Sigmoid colon (tissue), 7 donors: ENCODE results near the gene MTOR. TPM values are rescaled to one million over a fixed set of nuclear protein-coding genes. Genes with fewer than 3 reads are reported as not detected.

Experiments
- DNase-seq: peaks from one replicate; pipeline ENCODE4 v3.0.0-alpha.2; 2019
- H3K27ac ChIP-seq, 4 donors: fragments of 200-600 bp; sonication (generic); one replicate each; pipeline ENCODE4 v1.5.1; 2016 to 2019; ENCODE audit warnings: mild to moderate bottlenecking in 1 of 4
- H3K27me3 ChIP-seq, 3 donors: fragments of 200-600 bp; sonication (generic); one replicate each; pipeline ENCODE4 v1.5.1; 2019; ENCODE audit warnings: mild to moderate bottlenecking in 1 of 3
- H3K36me3 ChIP-seq, 4 donors: fragments of 200-600 bp; sonication (generic); one replicate each; pipeline ENCODE4 v1.5.1; 2016 to 2019
- H3K4me1 ChIP-seq, 4 donors: fragments of 200-600 bp; sonication (generic); one replicate each; pipeline ENCODE4 v1.5.1; 2017 to 2019
- H3K4me3 ChIP-seq, 4 donors: fragments of 200-600 bp; sonication (generic); one replicate each; pipeline ENCODE4 v1.5.1; 2017 to 2019; ENCODE audit warnings: mild to moderate bottlenecking in 2 of 4, moderate library complexity in 1 of 4
- H3K9me3 ChIP-seq, 4 donors: fragments of 200-600 bp in 3 of 4; sonication (generic) in 3 of 4; one replicate each; pipeline versions ENCODE4 v1.5.1 to v1.6.1; 2013 to 2019
- EP300 ChIP-seq, 4 donors: sonication (generic); formaldehyde crosslinking; IDR thresholded peaks; one replicate each; pipeline ENCODE4 v1.6.1; 2017; ENCODE audit warnings: antibody characterized with exemption in 4 of 4
- POLR2A ChIP-seq, 2 donors: fragments of 450-650 bp; IDR thresholded peaks; one replicate each; pipeline ENCODE4 v1.6.1; 2016; ENCODE audit warnings: antibody characterized with exemption in 2 of 2, mild to moderate bottlenecking in 2 of 2, moderate library complexity in 2 of 2
- POLR2AphosphoS5 ChIP-seq, 4 donors: sonication (generic); formaldehyde crosslinking; IDR thresholded peaks; one replicate each; pipeline ENCODE4 v1.6.1; 2017; ENCODE audit warnings: antibody characterized with exemption in 4 of 4
- WGBS, 2 donors: extraction: QIAGEN DNeasy Blood & Tissue Kit; methylation state at CpG; one replicate each; pipeline ENCODE4 v1.1.7; 2013; 5-methylcytosine and 5-hydroxymethylcytosine counted together
- intact Hi-C: fragments of 100-400 bp; cut with DNase I; formaldehyde crosslinking; loops from one replicate; pipeline ENCODE4 v1.15.1; 2023
- polyA plus RNA-seq, 3 donors: library from polyadenylated mRNA; stranded (reverse); fragments of 200-250 nt; gene quantifications; one replicate each; pipeline ENCODE4 v1.2.3, GENCODE V29; 2013
- total RNA-seq, 4 donors: library from RNA; depleted of rRNA; stranded (reverse); fragments of >200 nt; gene quantifications; one replicate each; pipeline ENCODE4 v1.1.0, GENCODE V29; 2016
- TF ChIP-seq, protein P1 (sequence below), 4 experiments: fragments of 450-650 bp in 3 of 4; fragments of 200-600 bp in 1 of 4; IDR thresholded peaks; one replicate each; pipeline ENCODE4 v1.5.1; 2016 to 2019; ENCODE audit warnings: antibody characterized with exemption in 4 of 4, mild to moderate bottlenecking in 3 of 4, moderate library complexity in 2 of 4
- donor health status: healthy with polysubstance abuse.
- donor health status: Bipolar disorder and iron deficiency.
- donor health status: healthy.

The MTOR gene
- total and polyA plus RNA-seq, 7 donors = 7.6 to 38.1 (median 25.2) TPM

- 74 to 89% methylated on average over 3 of the region's 3 CpGs for WGBS, 2 donors
These were observed 47.5 kb downstream of the MTOR start for GRCh38 chr1:11214698-11215380.

GRCh38 chr1:11211925-11212587 is 50.3 kb downstream of the MTOR start:
- TF ChIP-seq POLR2A (IDR thresholded peaks at IDR 0.05) (no peak), POLR2AphosphoS5 (IDR thresholded peaks at IDR 0.05) (no peak), EP300 (IDR thresholded peaks at IDR 0.05) (no peak)
- TF ChIP-seq, protein P1, sequence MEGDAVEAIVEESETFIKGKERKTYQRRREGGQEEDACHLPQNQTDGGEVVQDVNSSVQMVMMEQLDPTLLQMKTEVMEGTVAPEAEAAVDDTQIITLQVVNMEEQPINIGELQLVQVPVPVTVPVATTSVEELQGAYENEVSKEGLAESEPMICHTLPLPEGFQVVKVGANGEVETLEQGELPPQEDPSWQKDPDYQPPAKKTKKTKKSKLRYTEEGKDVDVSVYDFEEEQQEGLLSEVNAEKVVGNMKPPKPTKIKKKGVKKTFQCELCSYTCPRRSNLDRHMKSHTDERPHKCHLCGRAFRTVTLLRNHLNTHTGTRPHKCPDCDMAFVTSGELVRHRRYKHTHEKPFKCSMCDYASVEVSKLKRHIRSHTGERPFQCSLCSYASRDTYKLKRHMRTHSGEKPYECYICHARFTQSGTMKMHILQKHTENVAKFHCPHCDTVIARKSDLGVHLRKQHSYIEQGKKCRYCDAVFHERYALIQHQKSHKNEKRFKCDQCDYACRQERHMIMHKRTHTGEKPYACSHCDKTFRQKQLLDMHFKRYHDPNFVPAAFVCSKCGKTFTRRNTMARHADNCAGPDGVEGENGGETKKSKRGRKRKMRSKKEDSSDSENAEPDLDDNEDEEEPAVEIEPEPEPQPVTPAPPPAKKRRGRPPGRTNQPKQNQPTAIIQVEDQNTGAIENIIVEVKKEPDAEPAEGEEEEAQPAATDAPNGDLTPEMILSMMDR (IDR thresholded peaks at IDR 0.05) = no peak
- DNase-seq = no peak
- H3K27ac ChIP-seq = no peak overlapping the region
- no peak overlapping the region for H3K4me3 ChIP-seq
- no peaks in the 10 kb centered on the region for H3K4me1 ChIP-seq
- H3K27me3 ChIP-seq = no peaks in the 10 kb centered on the region
- intact Hi-C loops = no loop called here
- no peaks in the 10 kb centered on the region for H3K9me3 ChIP-seq
- WGBS, 2 donors = 93 to 94% methylated on average over 12 of the region's 12 CpGs
- H3K36me3 ChIP-seq = peaks cover 33 to 100% (median 62%) of the 10 kb centered on the region in 4 donors

More at GRCh38 chr1:11214698-11215380, 47.5 kb downstream of the MTOR start:
- intact Hi-C loops = no loop called here
- Histone ChIP-seq H3K4me3 (no peak overlapping the region), H3K27me3 (no peaks in the 10 kb centered on the region), H3K27ac (no peak overlapping the region), H3K9me3 (no peaks in the 10 kb centered on the region), H3K36me3 (peaks cover 37 to 96% (median 55%) of the 10 kb centered on the region in 4 donors), H3K4me1 (no peaks in the 10 kb centered on the region)
- TF ChIP-seq POLR2AphosphoS5 (IDR thresholded peaks at IDR 0.05) = no peak
- TF ChIP-seq, protein P1 (IDR thresholded peaks at IDR 0.05) = no peak
- TF ChIP-seq EP300 (IDR thresholded peaks at IDR 0.05) = no peak
- TF ChIP-seq POLR2A (IDR thresholded peaks at IDR 0.05) = no peak
- DNase-seq = no peak

- 94 to 98% methylated on average over 4 of the region's 4 CpGs for WGBS, 2 donors
- Histone ChIP-seq H3K9me3 (no peaks in the 10 kb centered on the region), H3K27ac (no peak overlapping the region)
These were observed 50.9 kb downstream of the MTOR start for GRCh38 chr1:11211461-11211860.

GRCh38 chr1:11207898-11208611 is 54.3 kb downstream of the MTOR start:
- no peak overlapping the region for H3K4me3 ChIP-seq
- H3K4me1 ChIP-seq = no peaks in the 10 kb centered on the region
- intact Hi-C loops = no loop called here
- peaks cover 27 to 100% (median 58%) of the 10 kb centered on the region in 4 donors for H3K36me3 ChIP-seq
- WGBS, 2 donors = 68 to 81% methylated on average over 6 of the region's 6 CpGs
- peak overlapping the region in 2 of 4 donors; percentile 2 to 35 for H3K27ac ChIP-seq
- no peak for TF ChIP-seq POLR2AphosphoS5 (IDR thresholded peaks at IDR 0.05)
- TF ChIP-seq POLR2A (IDR thresholded peaks at IDR 0.05) = no peak
- TF ChIP-seq, protein P1 (IDR thresholded peaks at IDR 0.05) = no peak
- no peak for TF ChIP-seq EP300 (IDR thresholded peaks at IDR 0.05)
- H3K27me3 ChIP-seq = no peaks in the 10 kb centered on the region
- DNase-seq = peak; percentile 82
- no peaks in the 10 kb centered on the region for H3K9me3 ChIP-seq

More at GRCh38 chr1:11211461-11211860, 50.9 kb downstream of the MTOR start:
- TF ChIP-seq, protein P1 (IDR thresholded peaks at IDR 0.05) = no peak
- TF ChIP-seq EP300 (IDR thresholded peaks at IDR 0.05) = no peak
- no peak for TF ChIP-seq POLR2AphosphoS5 (IDR thresholded peaks at IDR 0.05)
- TF ChIP-seq POLR2A (IDR thresholded peaks at IDR 0.05) = no peak
- Histone ChIP-seq H3K36me3 (peaks cover 30 to 100% (median 62%) of the 10 kb centered on the region in 4 donors), H3K27me3 (no peaks in the 10 kb centered on the region), H3K4me1 (no peaks in the 10 kb centered on the region), H3K4me3 (no peak overlapping the region)
- no peak for DNase-seq
- intact Hi-C loops = no loop called here
